Cardiac muscle cell (in vitro differentiated cells and primary cell): ENCODE data around the gene SPP1. TPM values are rescaled to one million over a fixed set of nuclear protein-coding genes. Genes with fewer than 3 reads are reported as not detected.
A peak's percentile ranks its signal among the peaks of the same experiment; 100 is the strongest.

Source experiments
- DNase-seq, 2 donors: peaks; one replicate each; pipeline versions ENCODE4 v3.0.0 to v3.0.0-alpha.2; 2010 to 2017; ENCODE audit warnings: low read depth in 1 of 2, low spot score in 1 of 2
- H3K27ac ChIP-seq: fragments of 200-600 bp; sonication (generic); 2 replicates; pipeline ENCODE4 v1.5.1; 2016
- H3K27me3 ChIP-seq: fragments of 200-600 bp; sonication (generic); 2 replicates; pipeline ENCODE4 v1.6.0; 2016; ENCODE audit warnings: control low read depth
- H3K36me3 ChIP-seq: fragments of 200-600 bp; sonication (generic); 2 replicates; pipeline ENCODE4 v1.5.1; 2016; ENCODE audit warnings: control low read depth
- H3K4me1 ChIP-seq: fragments of 200-600 bp; sonication (generic); 2 replicates; pipeline ENCODE4 v1.8.1; 2017; ENCODE audit warnings: low read depth, mild to moderate bottlenecking, mixed run types
- H3K4me3 ChIP-seq: fragments of 200-600 bp; sonication (generic); 2 replicates; pipeline ENCODE4 v1.5.1; 2016; ENCODE audit warnings: mild to moderate bottlenecking
- H3K9me3 ChIP-seq: fragments of 200-600 bp; sonication (generic); 2 replicates; pipeline ENCODE4 v1.5.1; 2017; ENCODE audit warnings: low read depth, mild to moderate bottlenecking, control low read depth
- CTCF ChIP-seq: IDR thresholded peaks from 2 replicates; pipeline ENCODE4 v1.5.1; 2012; ENCODE audit warnings: low read depth, mild to moderate bottlenecking, low read length
- polyA plus RNA-seq: library from polyadenylated mRNA; unstranded; fragments of >200 nt; fragmentation: Nextera tagmentation; extraction: Ambion mirVana; gene quantifications from 2 replicates; pipeline ENCODE4 v1.2.1, GENCODE V29; 2016
- total RNA-seq: library from RNA; depleted of rRNA; stranded (reverse); fragments of >200 nt; gene quantifications from 2 replicates; pipeline ENCODE4 v1.2.3, GENCODE V29; 2016

SPP1 gene
- total and polyA plus RNA-seq, 2 experiments from 2014 or later: 0.12 to 0.54 TPM

DNA sequence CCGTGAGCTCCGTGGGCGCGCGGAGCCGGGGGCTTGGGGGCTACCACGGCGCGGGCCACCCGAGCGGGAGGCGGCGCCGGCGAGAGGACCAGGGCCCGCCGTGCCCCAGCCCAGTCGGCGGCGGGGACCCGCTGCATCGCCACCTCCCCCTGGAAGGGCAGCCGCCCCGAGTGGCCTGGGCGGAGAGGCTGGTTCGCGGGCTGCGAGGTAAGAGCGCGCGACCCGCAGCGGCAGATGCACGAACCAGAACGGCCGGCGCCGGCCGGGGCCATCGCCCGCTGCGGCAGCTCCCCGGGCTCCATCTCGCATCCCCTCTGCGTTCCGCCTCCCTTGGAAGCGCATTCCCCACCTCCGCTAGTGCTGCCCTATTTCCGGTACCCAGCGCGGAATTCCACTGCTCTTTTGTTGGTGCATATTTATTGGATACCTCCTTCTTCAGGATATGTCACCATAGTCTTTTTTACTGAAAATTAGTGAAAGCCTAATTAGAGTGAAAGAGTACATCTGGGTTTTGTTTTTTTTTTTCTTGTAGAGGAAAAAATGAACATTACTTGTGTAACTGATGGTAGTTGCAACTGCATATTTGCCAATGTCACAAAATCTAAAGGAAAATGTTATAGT is 32.7 kb downstream of the SPP1 start:
- Histone ChIP-seq H3K36me3 (no peaks in the 10 kb centered on the region), H3K27ac (no peak overlapping the region), H3K9me3 (no peaks in the 10 kb centered on the region), H3K4me3 (peak overlapping the region; percentile 97), H3K4me1 (peaks cover 13% of the 10 kb centered on the region), H3K27me3 (no peaks in the 10 kb centered on the region)
- DNase-seq: peak; percentile 60 to 77
- TF ChIP-seq CTCF: no peak

- Histone ChIP-seq H3K27me3 (no peaks in the 10 kb centered on the region), H3K36me3 (no peaks in the 10 kb centered on the region), H3K27ac (no peak overlapping the region), H3K4me1 (peaks cover 13% of the 10 kb centered on the region), H3K9me3 (no peaks in the 10 kb centered on the region), H3K4me3 (peak overlapping the region; percentile 97)
- DNase-seq: peak in 1 of 2 donors; percentile 26
- TF ChIP-seq CTCF: no peak
These were observed 33.2 kb downstream of the SPP1 start for GRCh38 chr4:88008743-88009171.

DNA sequence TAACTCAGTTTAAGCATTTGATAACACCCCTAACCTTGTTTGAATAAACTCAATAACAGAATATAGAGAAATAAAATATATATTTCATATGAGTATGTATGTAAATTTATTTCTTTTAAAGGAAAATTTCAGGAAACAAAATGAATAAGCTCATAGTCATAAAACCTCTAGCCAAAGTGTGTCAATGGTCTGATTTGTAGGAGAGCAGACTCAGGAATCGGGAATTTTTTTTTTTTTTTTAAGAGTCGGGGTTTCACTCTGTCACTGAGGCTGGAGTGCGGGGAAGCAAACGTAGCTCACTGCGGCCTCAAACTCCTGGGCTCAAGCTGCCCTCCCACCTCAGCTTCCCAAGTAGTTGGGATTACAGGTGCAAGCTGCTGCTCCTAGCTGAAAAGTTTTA is 34.4 kb downstream of the SPP1 start:
- peaks cover 13% of the 10 kb centered on the region for H3K4me1 ChIP-seq
- no peaks in the 10 kb centered on the region for H3K9me3 ChIP-seq
- H3K36me3 ChIP-seq: no peaks in the 10 kb centered on the region
- no peak for DNase-seq
- no peak for TF ChIP-seq CTCF
- no peak overlapping the region for H3K4me3 ChIP-seq
- H3K27me3 ChIP-seq: no peaks in the 10 kb centered on the region
- no peak overlapping the region for H3K27ac ChIP-seq

- no peak overlapping the region for H3K4me3 ChIP-seq
- DNase-seq: no peak
- TF ChIP-seq CTCF: no peak
These were observed 35.5 kb downstream of the SPP1 start for GRCh38 chr4:88010966-88011365.

GRCh38 chr4:88012647-88013046 is 37.1 kb downstream of the SPP1 start:
- TF ChIP-seq CTCF: no peak
- Histone ChIP-seq H3K27me3 (no peaks in the 10 kb centered on the region), H3K4me3 (no peak overlapping the region), H3K9me3 (no peaks in the 10 kb centered on the region), H3K27ac (no peak overlapping the region), H3K4me1 (peaks cover 13% of the 10 kb centered on the region), H3K36me3 (no peaks in the 10 kb centered on the region)
- no peak for DNase-seq

More at GRCh38 chr4:88010966-88011365, 35.5 kb downstream of the SPP1 start:
- H3K4me1 ChIP-seq: peaks cover 13% of the 10 kb centered on the region
- no peaks in the 10 kb centered on the region for H3K36me3 ChIP-seq
- no peaks in the 10 kb centered on the region for H3K27me3 ChIP-seq
- no peaks in the 10 kb centered on the region for H3K9me3 ChIP-seq
- no peak overlapping the region for H3K27ac ChIP-seq
